ENCODE data around the gene SMR3A. TPM values are rescaled to one million over a fixed set of nuclear protein-coding genes. Genes with fewer than 3 reads are reported as not detected.

Gene SMR3A
- total RNA-seq, 1 donor from 2014 or later: not detected

GRCh38 chr4:70382691-70383181, 22.2 kb downstream of the SMR3A start, which contains the start of gene SMR3B:
TSS of gene SMR3B (plus strand) at chr4:70383131. CDS start at chr4:70384511, 1,380 bp downstream.
- DNase-seq (ENCODE audit: extremely low spot score in 2 of 2): no peak

DNA sequence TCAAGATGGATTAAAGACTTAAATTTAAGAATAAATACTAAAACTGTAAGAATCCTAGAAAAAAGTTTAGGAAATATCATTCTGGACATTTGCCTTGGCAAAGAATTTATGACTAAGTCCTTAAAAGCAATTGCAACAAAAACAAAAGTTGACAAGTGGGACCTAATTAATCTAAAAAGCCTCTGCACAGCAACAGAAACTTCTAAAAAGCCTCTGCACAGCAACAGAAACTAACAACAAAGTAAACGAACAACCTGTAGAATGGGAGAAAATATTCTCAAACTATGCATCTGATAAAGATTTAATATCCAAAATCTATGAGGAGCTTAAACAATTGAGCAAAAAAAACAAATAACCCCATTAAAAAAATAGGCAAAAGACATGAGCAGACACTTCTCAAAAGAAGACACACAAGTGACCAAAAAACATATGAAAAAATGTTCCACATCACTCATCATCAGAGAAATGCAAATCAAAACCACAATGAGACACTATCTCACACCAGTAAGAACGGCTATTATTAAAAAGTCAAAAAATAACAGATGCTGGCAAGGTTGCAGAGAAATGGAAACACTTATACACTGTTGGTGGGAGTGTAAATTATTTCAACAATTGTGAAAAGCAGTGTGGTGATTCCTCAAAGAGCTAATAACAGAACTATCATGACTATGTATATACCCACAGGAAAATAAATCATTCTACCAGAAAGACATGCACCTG, 31.7 kb downstream of the SMR3A start:
- intact Hi-C loops (cut with DNase I): no loop called here
- no peak for TF ChIP-seq POLR2AphosphoS5 (IDR thresholded peaks at IDR 0.05; ENCODE audit: insufficient read depth in 1 of 2, low read depth in 1 of 2)
- TF ChIP-seq, protein P1, sequence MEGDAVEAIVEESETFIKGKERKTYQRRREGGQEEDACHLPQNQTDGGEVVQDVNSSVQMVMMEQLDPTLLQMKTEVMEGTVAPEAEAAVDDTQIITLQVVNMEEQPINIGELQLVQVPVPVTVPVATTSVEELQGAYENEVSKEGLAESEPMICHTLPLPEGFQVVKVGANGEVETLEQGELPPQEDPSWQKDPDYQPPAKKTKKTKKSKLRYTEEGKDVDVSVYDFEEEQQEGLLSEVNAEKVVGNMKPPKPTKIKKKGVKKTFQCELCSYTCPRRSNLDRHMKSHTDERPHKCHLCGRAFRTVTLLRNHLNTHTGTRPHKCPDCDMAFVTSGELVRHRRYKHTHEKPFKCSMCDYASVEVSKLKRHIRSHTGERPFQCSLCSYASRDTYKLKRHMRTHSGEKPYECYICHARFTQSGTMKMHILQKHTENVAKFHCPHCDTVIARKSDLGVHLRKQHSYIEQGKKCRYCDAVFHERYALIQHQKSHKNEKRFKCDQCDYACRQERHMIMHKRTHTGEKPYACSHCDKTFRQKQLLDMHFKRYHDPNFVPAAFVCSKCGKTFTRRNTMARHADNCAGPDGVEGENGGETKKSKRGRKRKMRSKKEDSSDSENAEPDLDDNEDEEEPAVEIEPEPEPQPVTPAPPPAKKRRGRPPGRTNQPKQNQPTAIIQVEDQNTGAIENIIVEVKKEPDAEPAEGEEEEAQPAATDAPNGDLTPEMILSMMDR (IDR thresholded peaks at IDR 0.05): no peak
- TF ChIP-seq POLR2A (IDR thresholded peaks at IDR 0.05): no peak
- H3K9me3 ChIP-seq: no peaks in the 10 kb centered on the region

More at GRCh38 chr4:70382691-70383181, 22.2 kb downstream of the SMR3A start, which contains the start of gene SMR3B:
- H3K9me3 ChIP-seq: no peaks in the 10 kb centered on the region
- TF ChIP-seq, protein P1 (IDR thresholded peaks at IDR 0.05): no peak
- TF ChIP-seq POLR2AphosphoS5 (IDR thresholded peaks at IDR 0.05; ENCODE audit: insufficient read depth in 1 of 2, low read depth in 1 of 2) (no peak), POLR2A (IDR thresholded peaks at IDR 0.05) (no peak)
- no peak within 1 kb of the TSS for H3K27ac ChIP-seq
- intact Hi-C loops (cut with DNase I): no loop called here
- H3K4me3 ChIP-seq: no peak within 1 kb of the TSS
- H3K4me1 ChIP-seq: no peaks in the 10 kb centered on the region
- no peaks in the 10 kb centered on the region for H3K27me3 ChIP-seq
- H3K36me3 ChIP-seq: no peaks in the 10 kb centered on the region

GRCh38 chr4:70397580-70397979, 37.0 kb downstream of the SMR3A start, which contains the start of gene OPRPN:
TSS of gene OPRPN (plus strand) at chr4:70397940. CDS start at chr4:70399286, 1,346 bp downstream.
- TF ChIP-seq, protein P1 (IDR thresholded peaks at IDR 0.05): no peak
- no peak for TF ChIP-seq POLR2AphosphoS5 (IDR thresholded peaks at IDR 0.05; ENCODE audit: insufficient read depth in 1 of 2, low read depth in 1 of 2)
- no peak for TF ChIP-seq POLR2A (IDR thresholded peaks at IDR 0.05)
- no peaks in the 10 kb centered on the region for H3K27me3 ChIP-seq
- H3K4me1 ChIP-seq: no peaks in the 10 kb centered on the region
- DNase-seq (ENCODE audit: extremely low spot score in 2 of 2): no peak
- no peak within 1 kb of the TSS for H3K27ac ChIP-seq
- intact Hi-C loops (cut with DNase I): no loop called here
- no peaks in the 10 kb centered on the region for H3K36me3 ChIP-seq
- no peak within 1 kb of the TSS for H3K4me3 ChIP-seq
- no peaks in the 10 kb centered on the region for H3K9me3 ChIP-seq

More for the DNA sequence above, 31.7 kb downstream of the SMR3A start:
- no peak overlapping the region for H3K27ac ChIP-seq
- no peak overlapping the region for H3K4me3 ChIP-seq
- no peaks in the 10 kb centered on the region for H3K27me3 ChIP-seq
- H3K4me1 ChIP-seq: no peaks in the 10 kb centered on the region
- H3K36me3 ChIP-seq: no peaks in the 10 kb centered on the region
- no peak for DNase-seq (ENCODE audit: extremely low spot score in 2 of 2)

- TF ChIP-seq POLR2AphosphoS5 (IDR thresholded peaks at IDR 0.05; ENCODE audit: insufficient read depth in 1 of 2, low read depth in 1 of 2) (no peak), POLR2A (IDR thresholded peaks at IDR 0.05) (no peak)
- TF ChIP-seq, protein P1 (IDR thresholded peaks at IDR 0.05): no peak
- H3K4me1 ChIP-seq: no peaks in the 10 kb centered on the region
- H3K36me3 ChIP-seq: no peaks in the 10 kb centered on the region
- H3K27ac ChIP-seq: no peak overlapping the region
- no peaks in the 10 kb centered on the region for H3K27me3 ChIP-seq
- H3K4me3 ChIP-seq: no peak overlapping the region
- intact Hi-C loops (cut with DNase I): no loop called here
- no peaks in the 10 kb centered on the region for H3K9me3 ChIP-seq
- DNase-seq (ENCODE audit: extremely low spot score in 2 of 2): no peak
These were observed 38.8 kb downstream of the SMR3A start for GRCh38 chr4:70399319-70399718.

GRCh38 chr4:70402762-70403161, 42.2 kb downstream of the SMR3A start:
- no peaks in the 10 kb centered on the region for H3K4me1 ChIP-seq
- no peaks in the 10 kb centered on the region for H3K27me3 ChIP-seq
- TF ChIP-seq POLR2AphosphoS5 (IDR thresholded peaks at IDR 0.05; ENCODE audit: insufficient read depth in 1 of 2, low read depth in 1 of 2) (no peak), POLR2A (IDR thresholded peaks at IDR 0.05) (no peak)
- TF ChIP-seq, protein P1 (IDR thresholded peaks at IDR 0.05): no peak
- no peaks in the 10 kb centered on the region for H3K9me3 ChIP-seq
- H3K4me3 ChIP-seq: no peak overlapping the region
- DNase-seq (ENCODE audit: extremely low spot score in 2 of 2): no peak
- H3K27ac ChIP-seq: no peak overlapping the region
- no peaks in the 10 kb centered on the region for H3K36me3 ChIP-seq
- intact Hi-C loops (cut with DNase I): no loop called here

Measured in vagina (tissue), 2 donors.